Esophagus muscularis mucosa (tissue), 4 donors: ENCODE data around the gene FKBP1B. TPM values are rescaled to one million over a fixed set of nuclear protein-coding genes. Genes with fewer than 3 reads are reported as not detected.

ENCODE experiments used
- DNase-seq: peaks from one replicate; pipeline ENCODE4 v3.0.0-alpha.2; 2017; ENCODE audit errors: extremely low spot score
- H3K27ac ChIP-seq, 4 donors: fragments of 200-600 bp; sonication (generic); replicated peaks in 1 of 4; 1 replicate in 3 of 4; 2 replicates in 1 of 4; pipeline ENCODE4 v1.5.1; 2016 to 2019; ENCODE audit warnings: mild to moderate bottlenecking in 1 of 4
- H3K27me3 ChIP-seq, 4 donors: fragments of 200-600 bp; sonication (generic); one replicate each; pipeline versions ENCODE4 v1.5.1 to v1.6.0; 2016 to 2019
- H3K36me3 ChIP-seq, 4 donors: fragments of 200-600 bp; sonication (generic); one replicate each; pipeline ENCODE4 v1.5.1; 2016 to 2019
- H3K4me1 ChIP-seq, 4 donors: fragments of 200-600 bp; sonication (generic); one replicate each; pipeline ENCODE4 v1.5.1; 2016 to 2019
- H3K4me3 ChIP-seq, 4 donors: fragments of 200-600 bp; sonication (generic); 1 replicate in 2 of 4; 2 replicates in 2 of 4; pipeline ENCODE4 v1.5.1; 2016 to 2019; ENCODE audit warnings: mild to moderate bottlenecking in 4 of 4, moderate library complexity in 1 of 4
- H3K9me3 ChIP-seq, 4 donors: fragments of 200-600 bp; sonication (generic); 1 replicate in 3 of 4; 2 replicates in 1 of 4; pipeline ENCODE4 v1.5.1; 2016 to 2019
- CTCF ChIP-seq, 3 experiments: fragments of 200-600 bp in 2 of 3; fragments of 450-650 bp in 1 of 3; sonication (generic) in 2 of 3; IDR thresholded peaks; one replicate each; pipeline ENCODE4 v1.5.1; 2017 to 2019; ENCODE audit warnings: antibody characterized with exemption in 3 of 3, mild to moderate bottlenecking in 2 of 3, moderate library complexity in 1 of 3
- EP300 ChIP-seq: sonication (generic); formaldehyde crosslinking; IDR thresholded peaks from one replicate; pipeline ENCODE4 v1.6.1; 2017; ENCODE audit warnings: antibody characterized with exemption
- POLR2A ChIP-seq: fragments of 450-650 bp; IDR thresholded peaks from one replicate; pipeline ENCODE4 v1.6.1; 2017; ENCODE audit warnings: antibody characterized with exemption, moderate library complexity, mild to moderate bottlenecking, low read depth
- POLR2AphosphoS5 ChIP-seq, 2 donors: sonication (generic); formaldehyde crosslinking; IDR thresholded peaks; one replicate each; pipeline ENCODE4 v1.6.1; 2017; ENCODE audit warnings: antibody characterized with exemption in 2 of 2
- WGBS: methylation state at CpG from one replicate; pipeline ENCODE4 v1.1.5; 2018; 5-methylcytosine and 5-hydroxymethylcytosine counted together
- intact Hi-C: fragments of 100-400 bp; cut with DNase I; formaldehyde crosslinking; loops from one replicate; pipeline ENCODE4 v1.15.1; 2023
- total RNA-seq, 4 donors: library from RNA; depleted of rRNA; stranded (reverse); fragments of >200 nt; gene quantifications; one replicate each; pipeline versions ENCODE4 v1.1.0 to v1.2.1, GENCODE V29; 2016

Gene FKBP1B
- total RNA-seq, 4 donors from 2014 or later: 5.0 to 11.2 (median 6.2) TPM

DNA sequence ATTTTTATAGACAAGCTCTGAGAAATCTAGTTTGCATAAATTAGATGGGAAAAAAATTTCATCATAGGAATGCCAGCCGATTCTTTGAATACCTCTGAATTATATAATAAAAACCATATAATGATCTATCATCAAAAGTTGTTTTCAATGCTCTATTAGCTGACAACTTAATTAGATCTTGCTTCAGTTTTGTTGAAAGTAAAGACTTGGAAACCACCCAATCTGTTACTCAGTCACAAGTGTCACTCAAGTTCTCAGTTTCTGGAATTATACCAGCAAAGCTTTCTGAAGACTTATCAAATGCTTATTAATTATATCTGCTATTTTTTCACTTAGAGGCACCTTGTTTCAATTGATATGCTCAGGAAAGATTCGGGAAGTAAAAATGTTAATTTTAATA lies 52.5 kb downstream of the FKBP1B start:
- TF ChIP-seq CTCF (IDR thresholded peaks at IDR 0.05) (no peak), POLR2A (no peak), POLR2AphosphoS5 (IDR thresholded peaks at IDR 0.05) (no peak), EP300 (no peak)
- DNase-seq: no peak
- intact Hi-C loops: no loop called here
- no peak overlapping the region for H3K4me3 ChIP-seq
- H3K4me1 ChIP-seq: no peaks in the 10 kb centered on the region
- no peaks in the 10 kb centered on the region for H3K9me3 ChIP-seq
- H3K27ac ChIP-seq: no peak overlapping the region
- H3K36me3 ChIP-seq: peaks cover 0 to 29% (median 9%) of the 10 kb centered on the region in 4 donors
- WGBS: 67% methylated on average over 2 of the region's 2 CpGs
- no peaks in the 10 kb centered on the region for H3K27me3 ChIP-seq

GRCh38 chr2:24102677-24103076 lies 53.1 kb downstream of the FKBP1B start:
- no peaks in the 10 kb centered on the region for H3K27me3 ChIP-seq
- H3K4me3 ChIP-seq: no peak overlapping the region
- no peak overlapping the region for H3K27ac ChIP-seq
- 93% methylated on average over 1 of the region's 1 CpG for WGBS
- peaks cover 0 to 29% (median 9%) of the 10 kb centered on the region in 4 donors for H3K36me3 ChIP-seq
- H3K9me3 ChIP-seq: no peaks in the 10 kb centered on the region
- no peaks in the 10 kb centered on the region for H3K4me1 ChIP-seq
- DNase-seq: no peak
- TF ChIP-seq POLR2A (no peak), EP300 (no peak)
- intact Hi-C loops: no loop called here

DNA sequence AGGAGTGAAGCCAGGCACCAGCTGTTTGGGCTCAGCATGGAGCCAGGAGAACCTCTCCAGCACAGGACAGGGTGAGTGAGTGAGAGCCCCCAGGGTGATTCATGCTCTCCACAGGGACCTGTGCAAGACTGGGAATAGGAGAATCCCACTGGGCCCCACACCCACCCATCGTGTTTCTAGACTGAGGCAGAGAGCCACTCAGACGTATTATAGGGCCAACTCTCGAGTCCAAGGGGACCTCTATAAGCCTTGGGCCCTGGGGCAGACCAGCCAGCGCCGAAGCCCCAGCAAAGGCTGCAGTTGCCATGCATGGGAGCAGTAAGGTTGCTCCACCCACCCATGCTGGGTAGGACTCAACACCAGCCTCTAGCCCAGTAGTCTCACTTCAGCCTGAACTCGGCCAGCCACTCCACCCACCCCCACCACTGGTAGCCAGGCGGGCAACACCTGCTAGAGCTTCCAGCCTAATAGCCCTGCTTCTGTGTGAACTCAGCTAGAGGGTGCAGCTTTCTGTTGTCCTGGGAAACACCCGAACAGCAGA lies 54.6 kb downstream of the FKBP1B start:
- TF ChIP-seq CTCF (IDR thresholded peaks at IDR 0.05): no peak
- TF ChIP-seq EP300: no peak
- no peak for TF ChIP-seq POLR2A
- no peak for TF ChIP-seq POLR2AphosphoS5 (IDR thresholded peaks at IDR 0.05)
- DNase-seq: no peak
- H3K4me1 ChIP-seq: no peaks in the 10 kb centered on the region
- peaks cover 0 to 29% (median 9%) of the 10 kb centered on the region in 4 donors for H3K36me3 ChIP-seq
- no peak overlapping the region for H3K27ac ChIP-seq
- WGBS: 96% methylated on average over 7 of the region's 8 CpGs
- intact Hi-C loops: no loop called here
- no peak overlapping the region for H3K4me3 ChIP-seq
- H3K27me3 ChIP-seq: no peaks in the 10 kb centered on the region
- no peaks in the 10 kb centered on the region for H3K9me3 ChIP-seq

GRCh38 chr2:24104906-24105305 lies 55.4 kb downstream of the FKBP1B start:
- no peaks in the 10 kb centered on the region for H3K4me1 ChIP-seq
- 57% methylated on average over 3 of the region's 4 CpGs for WGBS
- TF ChIP-seq EP300: no peak
- TF ChIP-seq POLR2AphosphoS5 (IDR thresholded peaks at IDR 0.05): no peak
- TF ChIP-seq POLR2A: no peak
- no peak for TF ChIP-seq CTCF (IDR thresholded peaks at IDR 0.05)

DNA sequence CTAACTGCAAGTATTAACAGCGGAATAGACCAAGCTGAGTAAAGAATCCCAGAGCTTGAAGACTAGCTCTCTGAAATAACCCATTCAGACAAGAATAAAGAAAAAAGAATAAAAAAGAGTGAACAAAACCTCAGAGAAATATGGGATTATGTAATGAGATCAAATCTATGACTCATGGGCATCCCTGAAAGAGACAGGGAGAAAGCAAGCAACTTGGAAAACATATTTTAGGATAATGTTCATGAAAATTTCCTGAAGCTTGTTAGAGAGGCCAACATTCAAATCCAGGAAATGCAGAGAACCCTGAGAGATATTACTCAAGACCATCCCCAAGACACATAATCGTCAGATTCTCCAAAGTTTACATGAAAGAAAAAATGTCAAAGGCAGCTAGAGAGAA lies 56.3 kb downstream of the FKBP1B start:
- no peak for TF ChIP-seq EP300
- TF ChIP-seq CTCF (IDR thresholded peaks at IDR 0.05): no peak
- no peak for TF ChIP-seq POLR2A
- TF ChIP-seq POLR2AphosphoS5 (IDR thresholded peaks at IDR 0.05): no peak
- Histone ChIP-seq H3K4me3 (no peak overlapping the region), H3K27me3 (no peaks in the 10 kb centered on the region), H3K4me1 (no peaks in the 10 kb centered on the region), H3K27ac (no peak overlapping the region), H3K9me3 (no peaks in the 10 kb centered on the region), H3K36me3 (peaks cover 0 to 29% (median 9%) of the 10 kb centered on the region in 4 donors)
- 48% methylated on average over 2 of the region's 2 CpGs for WGBS
- intact Hi-C loops: no loop called here
- DNase-seq: no peak

More at GRCh38 chr2:24104906-24105305, 55.4 kb downstream of the FKBP1B start:
- Histone ChIP-seq H3K4me3 (no peak overlapping the region), H3K27me3 (no peaks in the 10 kb centered on the region), H3K27ac (no peak overlapping the region), H3K36me3 (peaks cover 0 to 29% (median 9%) of the 10 kb centered on the region in 4 donors), H3K9me3 (no peaks in the 10 kb centered on the region)
- DNase-seq: no peak
- intact Hi-C loops: no loop called here
